Measurements from ENCODE around the gene LYRM7.
"Not testable (repeated sequence)": the region's sequence is repeated elsewhere in the genome, so short reads cannot be mapped to it uniquely, and the experiment has no call there.

The LYRM7 gene

GRCh38 chr5:131182839-131183238, 12.1 kb downstream of the LYRM7 start:
- DNase-seq = no peak

- DNase-seq = no peak
Measured at GRCh38 chr5:131185523-131186104, 14.9 kb downstream of the LYRM7 start.

GRCh38 chr5:131186561-131187256, 16.0 kb downstream of the LYRM7 start:
- DNase-seq = no peak

GRCh38 chr5:131193106-131193505, 22.4 kb downstream of the LYRM7 start:
- DNase-seq = no peak

GRCh38 chr5:131193897-131194296, 23.2 kb downstream of the LYRM7 start:
- not testable (repeated sequence) for DNase-seq

GRCh38 chr5:131194725-131195124, 24.0 kb downstream of the LYRM7 start:
- no peak for DNase-seq

- DNase-seq = no peak
Measured at GRCh38 chr5:131195696-131196095, 25.0 kb downstream of the LYRM7 start.

- DNase-seq = no peak
Measured at GRCh38 chr5:131196331-131196730, 25.6 kb downstream of the LYRM7 start.

- no peak for DNase-seq
Measured at GRCh38 chr5:131198625-131199024, 27.9 kb downstream of the LYRM7 start.

- no peak for DNase-seq
Measured at GRCh38 chr5:131200560-131200959, 29.8 kb downstream of the LYRM7 start.

GRCh38 chr5:131204964-131205363, 34.2 kb downstream of the LYRM7 start:
- DNase-seq = no peak

- no peak for DNase-seq
Measured at GRCh38 chr5:131206061-131206460, 35.3 kb downstream of the LYRM7 start.

GRCh38 chr5:131206772-131207171, 36.0 kb downstream of the LYRM7 start:
- no peak for DNase-seq

- DNase-seq = no peak
Measured at GRCh38 chr5:131209175-131209505, 38.4 kb downstream of the LYRM7 start.

GRCh38 chr5:131209506-131210150, 38.9 kb downstream of the LYRM7 start:
- DNase-seq = peak; percentile 79 to 83

- no peak for DNase-seq
Measured at GRCh38 chr5:131210151-131210510, 39.4 kb downstream of the LYRM7 start.

GRCh38 chr5:131211669-131212068, 40.9 kb downstream of the LYRM7 start:
- no peak for DNase-seq

- peak in 1 of 2 donors; percentile 1 for DNase-seq
Measured at GRCh38 chr5:131212471-131213021, 41.8 kb downstream of the LYRM7 start.

GRCh38 chr5:131214609-131215227, 44.0 kb downstream of the LYRM7 start:
- no peak for DNase-seq

GRCh38 chr5:131217791-131218190, 47.0 kb downstream of the LYRM7 start:
- no peak for DNase-seq

- no peak for DNase-seq
Measured at GRCh38 chr5:131218392-131218791, 47.6 kb downstream of the LYRM7 start.

- no peak for DNase-seq
Measured at GRCh38 chr5:131220566-131220965, 49.8 kb downstream of the LYRM7 start.

GRCh38 chr5:131221008-131221703, 50.4 kb downstream of the LYRM7 start:
- no peak for DNase-seq

All from CD4-positive, alpha-beta T cell treated with Interferon alpha-2 for 1 hour (primary cell).